GM21723 (cell line): ENCODE results near the gene STING1.

Source experiments
- ATAC-seq: cut with Tn5 transposase; IDR thresholded peaks from one replicate; pipeline ENCODE4 v1.9.1; 2021; ENCODE audit warnings: mild to moderate bottlenecking, moderate library complexity; ENCODE audit not compliant: unreplicated experiment

STING1 gene

GRCh38 chr5:139468421-139468931 lies 14.1 kb downstream of the STING1 start:
- ATAC-seq, result no peak

DNA sequence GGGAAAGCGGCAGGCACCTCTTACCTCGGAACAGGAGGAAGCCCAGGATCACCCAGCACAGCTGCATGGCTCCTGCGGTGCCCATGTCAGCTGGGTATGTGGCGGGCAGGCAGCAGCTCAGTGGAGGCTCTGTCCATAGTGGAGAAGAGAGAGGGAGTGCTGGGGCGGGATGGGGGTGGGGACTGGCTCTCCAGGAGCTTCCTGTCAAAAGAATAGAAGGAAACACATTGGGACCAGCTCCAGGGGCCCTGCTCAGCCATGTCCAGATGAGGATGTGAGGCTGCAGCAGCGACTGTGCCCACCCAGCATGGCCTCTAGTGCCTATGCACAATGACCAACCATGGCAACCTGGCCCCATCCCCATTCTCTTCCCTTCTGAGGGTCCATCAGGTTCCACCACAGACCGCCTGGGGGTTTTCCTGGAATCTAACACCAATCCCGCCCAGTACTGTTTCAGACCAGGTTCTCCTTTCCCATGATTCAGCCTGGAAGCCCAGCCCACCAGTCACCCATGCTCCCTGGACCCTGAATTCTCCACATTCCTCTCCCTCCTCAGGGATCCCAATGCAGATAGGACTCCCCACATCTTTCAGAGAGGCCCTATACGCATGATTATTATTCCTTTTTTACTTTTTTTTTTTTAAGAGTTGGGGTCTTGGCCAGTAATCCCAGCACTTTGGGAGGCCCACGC lies 19.8 kb downstream of the STING1 start, which contains the start of gene ECSCR:
Gene ECSCR (minus strand): TSS at position 158 of the 691 bp plus-strand sequence. CDS start 73 bp downstream, at position 85.
- no peak for ATAC-seq

DNA sequence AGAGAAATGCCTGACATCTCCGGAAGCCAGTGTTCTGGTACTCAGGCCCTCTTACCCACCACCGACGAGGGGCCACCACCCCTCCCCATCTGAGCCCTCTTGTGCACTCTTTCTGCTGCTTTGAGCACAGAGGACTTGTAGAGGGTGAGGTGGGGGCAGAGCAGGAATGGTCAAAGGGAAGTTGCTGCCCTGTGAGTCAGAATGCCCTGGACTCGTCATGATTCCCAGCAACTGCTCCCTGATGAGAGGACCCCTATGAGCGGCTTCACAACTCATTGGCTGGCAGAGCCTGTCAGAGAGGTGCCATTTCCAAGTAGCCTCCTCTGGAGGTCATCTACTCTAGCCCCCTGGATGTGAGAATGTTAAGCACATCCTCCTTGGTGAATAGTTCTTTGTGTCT lies 20.9 kb downstream of the STING1 start:
- no peak for ATAC-seq

GRCh38 chr5:139461176-139461575 lies 21.4 kb downstream of the STING1 start:
- ATAC-seq, result no peak

GRCh38 chr5:139460455-139460854 lies 22.1 kb downstream of the STING1 start:
- no peak for ATAC-seq

GRCh38 chr5:139459451-139459934 lies 23.1 kb downstream of the STING1 start:
- ATAC-seq, result peak; percentile 24

DNA sequence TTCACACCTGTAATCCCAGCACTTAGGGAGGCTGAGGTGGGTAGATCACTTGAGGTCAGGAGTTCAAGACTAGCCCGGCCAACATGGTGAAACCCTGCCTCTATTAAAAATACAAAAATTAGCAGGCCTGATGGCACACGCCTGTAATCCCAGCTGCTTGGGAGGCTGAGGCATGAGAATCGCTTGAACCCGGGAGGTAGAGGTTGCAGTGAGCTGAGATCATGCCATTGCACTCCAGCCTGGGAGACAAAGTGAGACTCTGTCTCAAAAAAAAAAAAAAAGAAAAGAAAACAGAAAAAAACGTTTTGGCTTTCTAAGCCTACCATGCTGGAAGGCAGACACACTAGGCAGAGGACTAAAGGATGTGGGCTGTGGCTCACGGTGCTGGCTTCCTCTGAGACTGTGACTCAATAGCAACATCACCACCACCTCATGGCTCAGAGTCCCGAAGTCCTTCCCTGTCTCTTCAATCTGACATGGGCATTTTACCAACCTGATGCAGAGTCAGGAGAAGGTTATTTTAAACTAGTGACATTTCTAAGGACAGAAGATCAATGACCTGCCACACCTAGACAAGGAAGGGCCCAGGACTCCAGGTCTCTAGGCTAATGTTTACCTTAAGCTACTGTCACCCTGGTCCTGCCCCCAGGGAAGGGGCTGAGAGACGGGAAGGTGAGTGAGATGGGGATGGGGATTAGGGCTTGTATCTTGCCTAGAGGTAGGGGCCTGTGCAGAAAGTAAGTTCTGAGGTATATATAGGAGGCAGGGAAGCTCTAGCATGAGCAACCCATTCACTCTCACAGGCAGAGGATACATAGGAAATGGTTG lies 23.8 kb downstream of the STING1 start:
- peak; percentile 67 for ATAC-seq

GRCh38 chr5:139457653-139458306 lies 24.8 kb downstream of the STING1 start:
- no peak for ATAC-seq

DNA sequence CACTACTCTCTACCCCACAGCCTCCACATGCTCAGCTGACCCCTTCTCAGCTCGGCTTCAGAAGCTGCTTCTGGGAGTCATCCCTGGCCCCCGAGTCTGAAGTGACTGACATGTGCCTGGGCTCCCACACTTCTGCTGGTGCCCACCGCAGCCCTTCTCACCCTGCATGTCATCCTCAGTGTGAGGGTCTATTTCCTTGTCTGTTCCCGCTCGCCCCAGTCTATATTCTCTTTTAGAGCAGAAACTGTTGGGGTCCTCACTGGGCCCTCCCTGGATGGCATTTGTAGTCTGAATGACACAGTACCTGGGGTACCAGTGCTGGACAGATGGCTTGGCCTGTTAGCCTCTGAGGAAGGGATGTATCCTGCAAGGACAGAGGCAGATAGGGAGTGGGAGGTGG lies 25.3 kb downstream of the STING1 start:
- no peak for ATAC-seq

DNA sequence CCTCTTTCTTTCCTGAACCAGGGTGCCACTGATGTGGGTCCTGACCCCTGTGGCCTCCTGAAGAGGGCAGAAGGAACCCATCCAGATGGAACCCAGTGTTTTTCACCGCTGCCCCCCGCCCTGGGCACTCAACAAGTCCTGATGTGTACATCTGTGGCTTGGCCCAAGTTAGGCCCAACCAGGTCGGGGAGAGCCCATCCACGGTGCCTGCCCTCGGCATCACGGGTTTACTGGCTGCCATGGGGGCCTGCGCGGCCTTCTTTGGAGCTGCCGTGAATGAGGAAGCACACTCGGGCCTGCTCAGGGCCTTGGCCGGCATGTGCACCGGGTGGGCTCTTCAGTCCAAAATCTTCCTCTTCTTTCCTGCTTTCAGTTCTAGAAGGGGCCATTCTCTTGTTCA lies 25.8 kb downstream of the STING1 start:
- no peak for ATAC-seq

GRCh38 chr5:139454568-139455290 lies 27.8 kb downstream of the STING1 start:
- no peak for ATAC-seq

- no peak for ATAC-seq
These were observed 28.6 kb downstream of the STING1 start for GRCh38 chr5:139453683-139454567.

DNA sequence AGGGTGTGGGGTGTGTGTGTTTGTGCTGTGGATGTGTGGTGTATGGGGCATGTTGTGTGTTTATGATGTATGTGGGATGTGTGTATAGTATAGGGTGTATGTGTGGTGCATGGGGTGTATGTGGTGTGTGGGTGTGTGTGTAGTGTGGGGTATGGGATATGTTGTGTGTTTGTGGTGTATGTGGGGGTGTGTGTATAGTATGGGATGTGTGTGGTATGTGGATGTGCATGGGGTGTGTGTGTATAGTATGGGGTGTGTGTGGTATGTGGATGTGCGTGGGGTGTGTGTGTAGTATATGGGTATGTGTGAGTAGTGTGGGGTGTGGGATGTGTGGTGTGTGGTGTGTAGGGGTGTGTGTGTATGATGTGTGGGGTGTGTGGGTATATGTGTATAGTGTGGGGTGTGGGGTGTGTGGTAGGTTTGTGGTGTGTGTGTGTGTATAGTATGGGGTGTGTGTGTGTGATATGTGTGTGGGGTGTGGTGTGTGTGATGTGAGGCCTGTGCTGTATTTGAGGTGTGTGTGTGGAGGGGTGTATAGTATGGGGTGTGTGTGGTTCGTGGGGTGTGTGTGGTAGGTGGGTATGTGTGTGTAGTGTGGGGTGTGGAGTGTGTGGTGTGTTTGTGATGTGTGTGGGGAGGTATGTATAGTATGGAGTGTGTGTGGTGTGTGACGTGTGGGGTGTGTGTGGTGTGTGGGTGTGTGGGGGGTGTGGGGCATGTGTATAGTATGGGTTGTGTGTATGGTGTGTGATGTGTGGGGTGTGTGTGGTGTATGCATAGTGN lies 30.5 kb downstream of the STING1 start:
- no peak for ATAC-seq

GRCh38 chr5:139451176-139451575 lies 31.4 kb downstream of the STING1 start:
- no peak for ATAC-seq

DNA sequence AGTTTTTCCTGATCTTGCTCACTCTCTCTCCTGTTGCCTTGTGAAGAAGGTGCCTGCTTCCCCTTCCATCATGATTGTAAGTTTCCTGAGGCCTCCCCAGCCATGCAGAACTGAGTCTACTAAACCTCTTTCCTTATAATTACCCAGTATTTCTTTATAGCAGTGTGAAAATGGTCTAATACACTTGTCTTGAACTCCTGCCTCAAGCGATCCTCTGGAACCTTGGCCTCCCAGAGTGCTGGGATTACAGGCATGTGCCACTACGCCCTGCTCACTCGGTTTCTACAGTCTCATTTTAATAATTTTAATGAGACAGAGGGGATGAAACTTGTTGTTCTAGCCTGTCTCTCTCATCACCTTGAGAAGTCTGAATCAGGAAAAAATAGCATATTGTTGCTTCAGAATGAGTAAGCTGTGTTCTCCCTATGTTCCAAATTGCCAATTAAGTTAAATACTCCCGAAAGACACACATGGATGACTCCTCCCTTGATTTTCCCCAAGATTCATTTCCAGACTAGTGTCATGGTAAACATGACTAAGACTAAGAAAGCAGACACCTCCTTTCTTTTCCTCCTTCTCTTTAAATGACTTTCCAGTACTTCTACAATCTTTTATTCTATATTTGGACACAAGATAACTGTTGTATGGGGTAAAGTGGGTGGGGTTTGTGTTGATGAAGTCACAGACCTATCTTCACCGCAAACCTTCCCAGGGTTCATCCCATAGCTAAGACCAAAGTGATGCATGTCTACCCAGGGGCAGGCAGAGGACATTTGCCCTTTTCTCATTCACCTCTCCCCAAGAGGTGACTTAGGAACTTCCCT lies 35.4 kb downstream of the STING1 start:
- peak; percentile 68 for ATAC-seq

- no peak for ATAC-seq
These were observed 37.0 kb downstream of the STING1 start for GRCh38 chr5:139445325-139446170.

GRCh38 chr5:139443831-139444453 lies 38.6 kb downstream of the STING1 start:
- no peak for ATAC-seq
